HG03066 (cell line): ENCODE results near the gene HCRT.

ENCODE experiments used
- ATAC-seq: cut with Tn5 transposase; IDR thresholded peaks from one replicate; pipeline ENCODE4 v1.9.1; 2021; ENCODE audit warnings: low read depth; ENCODE audit not compliant: unreplicated experiment

The HCRT gene

GRCh38 chr17:42180922-42181850 lies 4.1 kb downstream of the HCRT start, which contains the start of gene KCNH4:
TSS of gene KCNH4 (minus strand) at chr17:42181142. CDS start at chr17:42180945, 197 bp downstream.
- no peak for ATAC-seq

- no peak for ATAC-seq
Measured at GRCh38 chr17:42180411-42180921, 4.8 kb downstream of the HCRT start.

- no peak for ATAC-seq
Measured at GRCh38 chr17:42179911-42180410, 5.3 kb downstream of the HCRT start.

- ATAC-seq: no peak
Measured at GRCh38 chr17:42179335-42179734, 5.9 kb downstream of the HCRT start.

GRCh38 chr17:42178817-42179216 lies 6.4 kb downstream of the HCRT start:
- ATAC-seq: no peak

- no peak for ATAC-seq
Measured at GRCh38 chr17:42177684-42178083, 7.6 kb downstream of the HCRT start.

GRCh38 chr17:42174126-42174783 lies 11.0 kb downstream of the HCRT start:
- no peak for ATAC-seq

GRCh38 chr17:42171831-42172230 lies 13.4 kb downstream of the HCRT start:
- ATAC-seq: no peak

- no peak for ATAC-seq
Measured at GRCh38 chr17:42169351-42169750, 15.9 kb downstream of the HCRT start.

- ATAC-seq: no peak
Measured at GRCh38 chr17:42167807-42168206, 17.4 kb downstream of the HCRT start.

- no peak for ATAC-seq
Measured at GRCh38 chr17:42166196-42166763, 19.0 kb downstream of the HCRT start.

GRCh38 chr17:42165751-42166150 lies 19.5 kb downstream of the HCRT start:
- ATAC-seq: no peak

GRCh38 chr17:42163696-42164407 lies 21.4 kb downstream of the HCRT start:
- ATAC-seq: no peak

GRCh38 chr17:42163113-42163512 lies 22.1 kb downstream of the HCRT start:
- no peak for ATAC-seq

GRCh38 chr17:42160531-42160910 lies 24.7 kb downstream of the HCRT start:
- no peak for ATAC-seq

GRCh38 chr17:42159796-42160530 lies 25.3 kb downstream of the HCRT start:
- ATAC-seq: no peak

- no peak for ATAC-seq
Measured at GRCh38 chr17:42155614-42156045, 29.6 kb downstream of the HCRT start.

- no peak for ATAC-seq
Measured at GRCh38 chr17:42153919-42154742, 31.1 kb downstream of the HCRT start.
